Stimulated activated CD8-positive, alpha-beta memory T cell treated with anti-CD3 and anti-CD28 coated beads, Interleukin-12 subunit alpha, Interleukin-12 subunit beta, amount 100 ng/mL, for 4 hours (primary cell): ENCODE data around the gene BAHCC1.

ENCODE experiments used
- DNase-seq: peaks from one replicate; pipeline ENCODE4 v3.0.0-alpha.2; 2020; ENCODE audit warnings: low read depth

The BAHCC1 gene

DNA sequence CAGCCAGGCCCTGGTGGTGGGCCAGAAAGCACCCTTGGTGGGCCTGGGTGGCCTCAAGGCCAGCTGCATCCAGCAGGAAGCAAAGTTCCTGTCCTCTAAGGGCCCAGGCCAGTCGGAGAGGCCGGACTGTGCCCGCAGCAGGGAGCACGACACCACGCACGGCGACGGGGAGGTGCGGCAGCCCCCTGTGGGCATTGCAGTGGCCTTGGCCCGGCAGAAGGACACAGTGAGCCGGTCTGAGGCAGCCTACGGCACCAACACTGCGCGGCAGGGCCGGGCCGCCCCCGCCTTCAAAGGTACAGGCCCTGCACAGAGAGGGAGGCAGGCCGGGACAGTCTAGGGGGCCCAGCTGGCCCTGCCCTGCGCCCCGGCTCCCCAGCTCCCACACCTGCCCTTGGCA is 48.0 kb downstream of the BAHCC1 start:
- no peak for DNase-seq

- no peak for DNase-seq
Observed at GRCh38 chr17:81444610-81445339, 49.5 kb downstream of the BAHCC1 start.

GRCh38 chr17:81445642-81446503 is 50.6 kb downstream of the BAHCC1 start:
- DNase-seq, result no peak

DNA sequence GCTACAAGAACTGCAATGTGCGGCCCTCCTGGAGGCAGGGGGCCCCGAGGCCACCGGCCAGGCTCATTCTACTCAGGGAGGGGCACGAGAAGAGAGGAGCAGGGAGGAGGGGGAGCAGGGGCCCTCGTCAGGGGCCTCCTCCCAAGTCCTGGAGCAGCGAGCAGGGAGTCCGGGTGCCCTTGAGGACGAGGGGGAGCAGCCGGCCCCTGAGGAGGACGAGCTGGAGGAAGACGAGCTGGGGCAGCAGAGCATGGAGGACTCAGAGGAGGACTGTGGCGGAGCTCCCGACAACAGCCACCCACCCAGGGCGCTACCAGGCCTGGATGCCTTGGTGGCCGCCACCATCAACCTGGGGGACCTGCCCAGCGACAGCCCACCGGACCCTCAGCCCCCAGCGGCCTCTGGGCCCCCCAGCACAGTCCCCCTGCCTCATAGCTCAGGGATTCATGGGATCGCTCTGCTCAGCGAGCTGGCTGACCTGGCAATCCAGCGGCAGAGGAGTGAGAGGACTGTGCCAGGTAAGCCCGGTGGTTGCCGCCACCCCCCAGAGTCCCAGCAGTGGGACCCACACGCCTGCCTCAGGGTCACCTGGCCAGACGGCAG is 52.2 kb downstream of the BAHCC1 start:
- no peak for DNase-seq

- no peak for DNase-seq
Observed at GRCh38 chr17:81448442-81448841, 53.2 kb downstream of the BAHCC1 start.

GRCh38 chr17:81448950-81449349 is 53.7 kb downstream of the BAHCC1 start:
- DNase-seq, result no peak

- no peak for DNase-seq
Observed at GRCh38 chr17:81449351-81449750, 54.1 kb downstream of the BAHCC1 start.

DNA sequence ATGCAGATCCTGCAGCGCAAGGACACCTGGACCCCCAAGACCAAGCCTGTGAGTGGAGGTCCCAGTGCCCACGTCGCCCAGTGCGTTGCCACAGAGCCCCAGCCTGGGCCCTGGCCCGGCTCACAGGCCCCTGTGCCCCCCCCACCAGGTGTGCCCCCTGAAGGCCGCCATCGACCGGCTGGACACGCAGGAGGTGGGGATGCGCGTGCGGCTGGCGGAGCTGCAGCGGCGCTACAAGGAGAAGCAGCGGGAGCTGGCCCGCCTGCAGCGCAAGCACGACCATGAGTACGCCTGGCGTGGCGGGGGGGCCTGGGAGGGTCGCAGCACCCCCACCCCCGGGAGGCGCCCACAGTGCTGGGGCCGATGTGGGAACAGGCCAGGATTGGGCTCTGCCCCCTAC is 56.6 kb downstream of the BAHCC1 start:
- DNase-seq, result no peak

GRCh38 chr17:81452551-81452950 is 57.3 kb downstream of the BAHCC1 start:
- DNase-seq, result no peak

- DNase-seq, result no peak
Observed at GRCh38 chr17:81453076-81453475, 57.8 kb downstream of the BAHCC1 start.

GRCh38 chr17:81453712-81454111 is 58.5 kb downstream of the BAHCC1 start:
- DNase-seq, result no peak

DNA sequence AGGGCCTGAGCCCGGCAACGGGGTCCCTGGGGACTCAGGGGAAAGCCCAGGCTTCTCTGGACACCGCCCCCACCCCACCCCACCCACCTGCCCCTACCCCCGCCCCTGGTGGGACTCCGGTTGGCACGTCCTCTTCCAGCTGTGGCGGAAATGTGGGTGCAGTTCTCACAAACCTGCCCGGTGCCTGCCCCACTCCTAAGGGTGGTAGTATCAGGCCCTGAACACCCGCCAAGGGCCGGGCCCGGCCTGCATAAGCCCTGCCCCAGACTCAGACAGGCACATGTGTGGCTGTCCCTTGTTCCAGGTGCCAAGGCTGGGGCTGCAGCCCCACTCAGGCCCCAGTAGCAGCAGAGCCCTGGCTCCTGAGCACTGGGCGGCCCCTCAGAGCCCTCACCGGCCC is 59.2 kb downstream of the BAHCC1 start:
- DNase-seq, result no peak

DNA sequence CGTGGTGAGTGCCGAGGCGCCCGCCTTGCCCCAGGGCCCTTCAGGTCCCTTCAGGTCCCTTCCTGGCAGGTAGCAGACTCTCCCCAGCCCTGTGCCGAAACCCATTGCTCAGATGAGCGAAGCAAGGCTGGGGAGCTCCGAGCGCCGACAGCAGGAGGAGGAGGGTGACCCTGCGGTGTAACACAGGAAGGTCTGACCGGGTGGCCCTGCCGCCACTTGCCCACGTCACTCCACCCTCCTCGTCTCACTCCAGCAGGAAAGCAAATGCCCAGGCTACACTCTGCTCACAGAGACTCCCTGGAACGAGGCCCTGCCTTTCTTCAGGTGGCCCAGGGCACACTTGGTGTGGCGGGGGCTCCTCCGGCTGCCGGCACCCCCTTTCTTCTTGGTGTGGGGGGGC is 60.1 kb downstream of the BAHCC1 start:
- DNase-seq, result peak; percentile 5

- DNase-seq, result no peak
Observed at GRCh38 chr17:81456091-81456490, 60.8 kb downstream of the BAHCC1 start.

GRCh38 chr17:81456798-81457197 is 61.5 kb downstream of the BAHCC1 start:
- no peak for DNase-seq

- no peak for DNase-seq
Observed at GRCh38 chr17:81457401-81457800, 62.1 kb downstream of the BAHCC1 start.

GRCh38 chr17:81457917-81458555 is 62.8 kb downstream of the BAHCC1 start:
- no peak for DNase-seq

DNA sequence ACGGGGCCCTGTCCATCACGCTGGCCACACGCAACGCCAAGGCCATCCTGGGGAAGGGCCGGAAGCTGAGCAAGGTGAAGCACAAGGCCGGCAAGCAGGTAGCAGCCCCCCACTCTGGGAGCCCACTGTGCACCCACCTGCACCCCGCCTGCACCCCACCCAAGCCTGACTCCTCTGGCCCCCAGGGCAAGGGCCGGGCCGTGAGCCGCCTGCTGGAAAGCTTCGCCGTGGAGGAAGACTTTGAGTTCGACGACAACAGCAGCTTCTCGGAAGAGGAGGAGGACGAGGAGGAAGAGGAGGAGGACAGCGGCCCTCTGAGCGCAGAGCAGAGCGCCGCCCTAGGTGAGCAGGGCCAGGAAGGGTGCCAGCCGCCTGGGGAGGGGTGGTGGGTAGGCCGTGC is 63.4 kb downstream of the BAHCC1 start:
- DNase-seq, result no peak

DNA sequence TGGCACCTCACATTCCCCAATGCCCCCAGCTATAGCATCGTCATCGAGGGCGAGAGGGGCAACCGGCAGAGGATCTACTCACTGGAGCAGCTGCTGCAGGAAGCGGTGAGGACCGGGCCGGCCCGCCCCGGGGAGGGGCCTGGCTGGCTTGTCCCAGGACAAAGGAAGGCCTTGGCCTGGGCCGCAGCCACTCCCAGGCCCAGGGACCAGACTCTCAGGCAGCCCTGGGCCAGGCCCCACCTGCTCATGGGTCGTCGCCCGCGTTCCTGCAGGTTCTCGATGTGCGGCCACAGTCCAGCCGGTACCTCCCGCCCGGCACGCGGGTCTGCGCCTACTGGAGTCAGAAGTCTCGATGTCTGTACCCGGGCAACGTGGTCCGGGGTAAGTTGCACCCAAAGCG is 64.0 kb downstream of the BAHCC1 start:
- no peak for DNase-seq

DNA sequence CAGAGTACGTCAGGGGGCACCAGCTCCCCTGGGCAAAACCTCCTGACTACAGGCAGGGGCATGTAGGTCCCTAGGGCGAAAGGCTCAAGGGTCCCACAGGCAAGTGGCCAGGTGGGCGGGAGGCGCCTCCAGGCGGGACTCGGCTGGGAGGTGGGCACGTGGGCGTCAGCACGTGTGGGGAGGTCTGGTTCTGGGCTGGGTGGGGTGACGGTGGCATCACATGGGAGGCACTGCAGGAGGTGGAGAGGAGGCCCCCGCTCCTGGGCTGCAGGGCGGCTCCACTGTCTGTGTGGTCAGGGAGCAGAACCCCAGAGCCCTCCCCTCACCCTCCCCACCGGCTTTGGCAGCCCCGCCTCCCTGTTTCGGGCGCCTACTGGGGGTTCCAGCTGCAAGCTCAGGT is 64.6 kb downstream of the BAHCC1 start:
- DNase-seq, result no peak

GRCh38 chr17:81460856-81461460 is 65.7 kb downstream of the BAHCC1 start:
- DNase-seq, result no peak
